NB4 (cell line): ENCODE data around the gene CLINT1.

Experiments
- MAX ChIP-seq: IDR thresholded peaks from 2 replicates; pipeline ENCODE4 v1.6.1; 2011; ENCODE audit warnings: low read depth, low read length
- POLR2A ChIP-seq: IDR thresholded peaks from 2 replicates; pipeline ENCODE4 v1.6.1; 2011; ENCODE audit warnings: mild to moderate bottlenecking; ENCODE audit not compliant: insufficient read length; ENCODE audit errors: extremely low read depth
- TF ChIP-seq, protein P1 (sequence below): IDR thresholded peaks from one replicate; pipeline ENCODE4 v1.5.1; 2012; ENCODE audit warnings: low read depth, low read length

DNA sequence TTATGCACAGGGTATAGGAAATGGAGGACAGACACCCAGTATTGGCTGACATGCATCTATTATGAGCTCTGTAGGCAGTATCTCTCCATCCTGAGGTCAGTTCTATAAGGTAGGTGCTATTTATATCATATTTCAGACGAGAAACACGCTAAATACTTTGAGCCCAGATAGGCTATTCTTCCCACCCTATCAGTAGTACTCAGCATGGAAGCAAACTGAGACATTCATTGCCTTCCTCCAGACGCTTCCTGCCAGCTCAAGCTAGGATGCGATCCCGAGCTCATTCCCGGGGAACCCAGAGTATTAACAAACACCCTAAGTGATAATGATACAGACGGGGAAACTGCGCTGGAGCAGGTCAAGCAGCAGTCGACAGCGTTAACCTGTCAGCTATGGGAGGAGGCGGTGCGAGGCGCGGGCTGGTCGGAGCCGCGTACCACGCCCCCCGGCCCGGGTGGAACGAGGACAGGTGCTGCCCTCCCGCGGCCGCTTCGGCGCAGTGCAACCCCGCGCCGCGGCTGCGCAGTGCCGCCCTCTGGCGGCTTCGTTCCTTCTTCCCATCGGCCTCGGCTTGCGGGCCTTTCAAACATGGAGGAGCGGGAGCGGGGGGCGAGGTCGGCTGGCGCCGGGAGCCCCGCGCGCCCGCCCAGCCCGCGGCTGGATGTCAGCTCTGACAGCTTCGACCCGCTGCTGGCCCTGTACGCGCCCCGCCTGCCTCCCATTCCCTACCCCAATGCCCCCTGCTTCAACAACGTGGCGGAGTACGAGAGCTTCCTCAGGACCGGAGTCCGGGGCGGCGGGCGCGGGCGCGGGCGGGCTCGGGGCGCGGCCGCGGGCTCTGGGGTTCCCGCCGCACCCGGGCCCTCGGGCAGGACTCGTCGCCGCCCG, 115.5 kb downstream of the CLINT1 start, which contains the start of gene LSM11:
- TF ChIP-seq, protein P1, sequence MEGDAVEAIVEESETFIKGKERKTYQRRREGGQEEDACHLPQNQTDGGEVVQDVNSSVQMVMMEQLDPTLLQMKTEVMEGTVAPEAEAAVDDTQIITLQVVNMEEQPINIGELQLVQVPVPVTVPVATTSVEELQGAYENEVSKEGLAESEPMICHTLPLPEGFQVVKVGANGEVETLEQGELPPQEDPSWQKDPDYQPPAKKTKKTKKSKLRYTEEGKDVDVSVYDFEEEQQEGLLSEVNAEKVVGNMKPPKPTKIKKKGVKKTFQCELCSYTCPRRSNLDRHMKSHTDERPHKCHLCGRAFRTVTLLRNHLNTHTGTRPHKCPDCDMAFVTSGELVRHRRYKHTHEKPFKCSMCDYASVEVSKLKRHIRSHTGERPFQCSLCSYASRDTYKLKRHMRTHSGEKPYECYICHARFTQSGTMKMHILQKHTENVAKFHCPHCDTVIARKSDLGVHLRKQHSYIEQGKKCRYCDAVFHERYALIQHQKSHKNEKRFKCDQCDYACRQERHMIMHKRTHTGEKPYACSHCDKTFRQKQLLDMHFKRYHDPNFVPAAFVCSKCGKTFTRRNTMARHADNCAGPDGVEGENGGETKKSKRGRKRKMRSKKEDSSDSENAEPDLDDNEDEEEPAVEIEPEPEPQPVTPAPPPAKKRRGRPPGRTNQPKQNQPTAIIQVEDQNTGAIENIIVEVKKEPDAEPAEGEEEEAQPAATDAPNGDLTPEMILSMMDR = peak; percentile 90
- TF ChIP-seq POLR2A (peak; percentile 33), MAX (0 out of 2 replicates have a peak, but pooled peaks have one; percentile 9)
